ENCODE data around the gene ROCK2.
"Not testable (repeated sequence)": the region's sequence is repeated elsewhere in the genome, so short reads cannot be mapped to it uniquely, and the experiment has no call there.

ROCK2 gene

GRCh38 chr2:11305958-11306357 is 38.5 kb downstream of the ROCK2 start:
- no peak for DNase-seq

GRCh38 chr2:11305338-11305737 is 39.1 kb downstream of the ROCK2 start:
- DNase-seq, result no peak

DNA sequence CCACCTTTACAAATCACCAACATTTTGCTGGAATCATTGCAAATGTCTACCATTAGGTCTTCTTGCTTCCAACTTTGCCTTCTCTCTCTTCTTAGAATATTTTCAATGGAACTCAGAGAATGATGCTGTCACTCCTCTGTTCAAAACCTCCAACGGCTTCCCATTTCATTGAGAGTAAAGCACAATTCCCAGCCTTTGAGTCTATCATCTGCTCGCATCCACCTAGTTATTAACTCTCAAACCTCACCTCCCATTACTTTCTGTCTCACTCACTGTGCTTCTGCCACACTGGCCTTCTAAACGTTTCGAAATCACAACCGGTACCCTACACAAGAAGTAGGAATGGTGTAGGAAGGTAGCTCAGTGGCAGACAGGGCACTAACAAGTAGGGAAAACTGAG is 40.0 kb downstream of the ROCK2 start:
- no peak for DNase-seq

- DNase-seq, result no peak
Observed at GRCh38 chr2:11303290-11304013, 41.0 kb downstream of the ROCK2 start.

DNA sequence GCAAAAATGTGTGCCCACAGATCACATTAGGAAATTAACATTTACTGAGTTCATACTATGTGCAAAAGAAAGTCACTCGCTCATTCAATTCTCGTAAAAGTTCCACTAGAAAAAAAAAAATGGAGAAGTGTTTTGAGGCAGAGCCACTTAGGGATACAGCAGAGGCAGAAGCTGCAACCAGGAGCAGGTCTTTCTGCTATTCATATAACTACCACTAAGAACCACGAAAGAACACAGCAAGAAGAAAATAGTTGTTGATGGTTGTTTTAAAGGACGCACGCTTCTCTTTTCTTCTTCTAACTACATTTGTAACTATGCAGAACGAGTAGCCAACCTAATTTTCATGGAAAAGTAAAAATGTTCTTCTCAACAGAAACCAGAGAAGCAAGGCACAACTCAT is 45.0 kb downstream of the ROCK2 start:
- DNase-seq, result no peak

- DNase-seq, result no peak
Observed at GRCh38 chr2:11298592-11298991, 45.8 kb downstream of the ROCK2 start.

GRCh38 chr2:11296401-11296800 is 48.0 kb downstream of the ROCK2 start:
- DNase-seq, result no peak

GRCh38 chr2:11292464-11293255 is 51.8 kb downstream of the ROCK2 start:
- DNase-seq, result peak; percentile 13 to 15

DNA sequence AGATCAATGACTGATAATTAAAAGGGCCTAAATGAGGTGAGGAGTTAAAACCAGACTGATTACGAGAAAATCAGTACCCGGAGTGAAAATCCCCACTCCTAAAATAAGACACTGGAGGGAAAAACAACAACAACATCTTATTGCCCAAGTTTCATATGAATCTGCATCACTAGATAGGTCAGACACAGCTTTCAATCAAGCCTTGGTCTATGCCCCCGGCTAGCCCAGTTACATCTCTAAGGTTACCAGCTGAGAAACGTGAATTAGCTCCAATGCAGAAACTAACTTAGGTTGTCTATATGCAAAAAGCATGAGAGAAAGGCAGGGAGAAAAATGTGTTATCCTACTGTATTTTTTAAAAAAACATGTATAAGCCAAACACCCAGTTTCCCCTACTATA is 53.7 kb downstream of the ROCK2 start:
- DNase-seq, result no peak

DNA sequence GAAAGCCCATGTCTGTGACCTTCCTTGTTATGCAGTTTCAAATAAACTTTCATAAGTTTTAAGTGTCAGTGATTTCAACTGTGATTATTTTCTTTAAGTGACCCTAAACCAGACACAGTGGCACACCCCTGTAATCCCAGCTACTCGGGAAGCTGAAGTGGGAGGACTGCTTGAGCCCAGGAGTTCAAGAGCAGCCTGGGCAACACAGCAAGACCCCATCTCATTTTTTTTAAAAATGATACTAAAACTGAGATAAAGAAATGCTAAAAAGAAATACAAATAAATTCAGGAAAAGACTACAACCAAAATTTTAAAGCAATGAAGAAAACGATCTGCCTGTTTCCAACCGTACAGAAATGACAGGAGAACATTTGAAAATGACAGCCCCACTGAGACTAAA is 54.2 kb downstream of the ROCK2 start:
- DNase-seq, result no peak

- DNase-seq, result no peak
Observed at GRCh38 chr2:11288431-11288830, 56.0 kb downstream of the ROCK2 start.

DNA sequence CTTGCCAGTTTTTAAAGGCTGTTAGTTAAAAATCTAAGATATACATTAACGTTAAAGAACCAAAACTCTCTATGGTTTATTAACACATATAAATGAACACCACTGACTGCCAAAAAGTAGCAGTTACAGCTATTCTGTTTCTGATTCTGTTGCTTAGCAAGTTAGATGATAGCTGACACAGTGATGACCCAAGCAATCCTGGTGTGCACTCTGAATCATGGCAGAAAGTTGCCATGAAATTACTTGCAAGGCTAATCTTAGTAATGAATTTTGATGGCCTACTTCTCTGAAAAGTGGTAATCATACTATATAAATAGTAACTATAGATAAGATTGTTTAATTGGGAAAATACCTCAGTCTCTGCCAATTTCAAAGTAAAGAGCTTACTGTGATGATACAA is 57.7 kb downstream of the ROCK2 start:
- no peak for DNase-seq

DNA sequence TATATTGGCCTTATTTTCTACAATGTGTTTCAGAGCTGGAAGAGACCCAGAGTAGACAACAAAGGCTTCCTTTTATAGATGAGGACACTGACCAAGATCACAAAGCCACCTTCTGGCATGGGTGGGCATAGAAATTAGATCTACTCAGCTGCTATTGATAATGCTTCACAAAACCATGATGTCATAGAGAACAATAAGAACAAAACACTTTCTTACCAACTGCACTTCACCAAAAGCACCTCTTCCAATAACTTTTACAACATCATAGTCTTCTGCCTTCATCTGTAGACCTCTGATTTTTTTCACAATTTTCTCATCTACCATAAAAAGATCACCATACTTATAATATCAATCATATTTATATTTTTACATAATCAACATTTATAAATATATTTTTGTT is 58.1 kb downstream of the ROCK2 start:
- DNase-seq, result no peak

GRCh38 chr2:11285499-11285898 is 58.9 kb downstream of the ROCK2 start:
- DNase-seq, result no peak

- no peak for DNase-seq
Observed at GRCh38 chr2:11281186-11281585, 63.2 kb downstream of the ROCK2 start.

DNA sequence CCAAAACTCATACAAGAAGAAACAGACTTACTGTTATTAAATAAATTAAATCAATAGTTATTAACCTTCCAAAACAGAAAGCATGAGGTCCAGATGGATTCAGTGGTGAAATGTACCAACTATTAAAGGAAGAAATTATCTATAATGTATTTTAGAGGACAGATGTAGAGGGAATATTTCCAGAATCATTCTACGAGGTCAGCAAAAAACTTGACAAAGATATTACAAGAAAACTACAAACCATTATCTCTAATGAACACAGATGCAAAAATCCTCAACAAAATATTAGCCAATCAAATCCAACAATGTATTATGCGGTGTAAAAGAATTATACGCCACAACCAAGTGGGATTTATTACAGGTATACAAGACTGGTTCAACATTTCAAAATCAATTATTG is 63.7 kb downstream of the ROCK2 start:
- DNase-seq, result no peak

- DNase-seq, result no peak
Observed at GRCh38 chr2:11279398-11279797, 65.0 kb downstream of the ROCK2 start.

GRCh38 chr2:11278219-11278618 is 66.2 kb downstream of the ROCK2 start:
- DNase-seq, result no peak

GRCh38 chr2:11275910-11276309 is 68.5 kb downstream of the ROCK2 start:
- DNase-seq, result no peak

DNA sequence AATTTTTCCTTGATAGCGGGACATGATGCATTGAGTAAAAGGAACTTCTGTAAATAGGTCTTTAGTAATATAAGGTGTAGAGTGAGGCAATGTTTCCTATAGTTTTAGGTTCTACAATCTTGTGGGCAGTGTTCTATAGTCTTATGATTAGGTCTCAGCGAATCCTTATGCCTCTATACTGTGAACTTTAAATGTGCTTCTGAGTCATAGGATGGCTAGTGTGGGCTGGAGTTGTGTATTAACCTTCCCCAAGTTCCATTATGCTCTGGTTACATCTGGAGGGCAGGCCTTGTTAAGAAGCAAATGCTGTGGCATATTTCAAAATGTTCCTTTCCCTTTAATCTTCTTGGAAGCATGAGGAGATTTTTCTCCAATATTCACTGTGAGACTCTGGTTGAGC is 73.5 kb downstream of the ROCK2 start:
- DNase-seq, result no peak

GRCh38 chr2:11267931-11268330 is 76.5 kb downstream of the ROCK2 start:
- DNase-seq, result no peak

DNA sequence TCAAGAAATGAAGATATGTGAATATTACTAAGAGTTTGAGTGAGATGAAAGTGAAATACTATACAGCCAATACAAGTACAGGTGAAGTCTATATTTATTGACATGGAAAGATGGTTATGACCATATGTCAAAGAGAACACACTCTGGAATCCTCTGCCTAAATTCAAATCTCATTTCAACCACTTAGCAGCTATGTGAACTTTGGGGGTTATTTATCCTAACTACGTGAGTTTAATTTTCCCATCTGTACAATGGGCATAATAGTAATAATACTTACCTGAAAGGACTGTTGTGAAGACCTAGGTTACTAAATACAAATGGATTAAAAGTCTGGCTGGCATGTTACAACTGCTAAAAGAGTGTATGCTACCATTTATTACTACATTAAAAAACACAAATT is 79.6 kb downstream of the ROCK2 start:
- no peak for DNase-seq

DNA sequence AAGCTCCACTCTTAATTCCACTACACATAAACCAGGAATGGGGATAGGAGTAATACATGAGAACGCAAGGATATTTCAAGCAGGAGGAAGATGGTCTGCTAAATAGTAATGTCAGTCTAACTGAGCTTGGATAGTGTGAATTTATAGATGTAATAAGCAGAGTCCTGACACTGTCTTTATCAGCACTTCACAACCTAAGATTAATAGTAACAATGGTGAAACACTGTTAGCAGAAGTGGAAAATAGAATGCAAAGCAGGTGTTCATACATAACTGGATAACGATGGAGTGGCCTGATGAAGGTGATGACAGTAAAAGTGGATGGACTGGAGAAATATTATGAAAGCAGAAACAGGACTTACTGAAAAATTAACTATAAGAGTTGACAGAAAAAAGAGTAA is 80.4 kb downstream of the ROCK2 start:
- DNase-seq, result no peak

GRCh38 chr2:11263177-11263576 is 81.3 kb downstream of the ROCK2 start:
- DNase-seq, result no peak

- not testable (repeated sequence) for DNase-seq
Observed at GRCh38 chr2:11262438-11262837, 82.0 kb downstream of the ROCK2 start.

All from AML-193 (cell line).